ENCODE data around the gene PNRC2.

Gene PNRC2, protein sequence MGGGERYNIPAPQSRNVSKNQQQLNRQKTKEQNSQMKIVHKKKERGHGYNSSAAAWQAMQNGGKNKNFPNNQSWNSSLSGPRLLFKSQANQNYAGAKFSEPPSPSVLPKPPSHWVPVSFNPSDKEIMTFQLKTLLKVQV

DNA sequence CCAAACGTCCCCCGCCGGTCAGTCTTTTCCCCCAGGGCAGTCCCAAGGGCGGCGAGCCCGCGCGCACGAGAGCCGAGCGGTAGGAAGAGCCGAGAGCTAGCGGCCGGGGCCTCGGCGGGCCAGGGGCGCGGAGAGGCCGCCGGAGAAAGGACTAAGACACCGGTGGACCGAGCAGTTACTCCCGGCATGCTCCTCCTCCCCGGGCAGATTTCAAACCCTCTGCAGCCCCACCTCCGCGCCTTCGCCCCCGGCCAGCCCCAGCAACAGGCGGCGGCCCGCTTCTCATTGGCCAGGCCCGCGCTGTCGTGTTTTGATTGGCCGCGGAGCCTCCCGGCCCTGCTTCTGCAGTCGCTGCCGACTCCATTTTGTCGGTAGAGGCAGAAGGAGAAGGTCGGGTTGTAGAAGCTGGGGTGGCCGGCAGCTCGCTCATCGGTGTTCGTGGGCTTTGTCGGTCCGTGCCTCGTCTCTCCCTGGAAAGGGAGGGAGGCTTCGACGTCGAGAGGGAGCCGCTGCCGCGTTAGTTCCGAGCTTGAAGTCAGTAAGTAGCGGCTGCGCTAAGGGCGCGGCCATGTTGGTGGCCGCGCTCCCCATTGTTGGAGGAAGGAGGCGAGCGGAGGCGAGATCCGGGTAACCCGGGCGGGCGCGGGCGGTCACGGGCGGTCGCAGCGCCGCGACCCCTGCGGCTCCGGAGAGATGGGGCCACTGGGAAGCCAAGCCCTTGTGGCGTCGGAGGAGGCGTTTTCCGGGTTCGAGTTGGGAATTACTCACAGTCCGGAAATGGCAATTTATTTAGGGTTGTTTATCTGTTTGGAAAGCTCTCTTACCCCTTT, at the start of gene PNRC2:
Gene PNRC2 (plus strand): TSS at position 368 of the 830 bp plus-strand sequence. CDS start 1,630 bp downstream, outside the sequence.
- FAIRE-seq: peak; percentile 75

DNA sequence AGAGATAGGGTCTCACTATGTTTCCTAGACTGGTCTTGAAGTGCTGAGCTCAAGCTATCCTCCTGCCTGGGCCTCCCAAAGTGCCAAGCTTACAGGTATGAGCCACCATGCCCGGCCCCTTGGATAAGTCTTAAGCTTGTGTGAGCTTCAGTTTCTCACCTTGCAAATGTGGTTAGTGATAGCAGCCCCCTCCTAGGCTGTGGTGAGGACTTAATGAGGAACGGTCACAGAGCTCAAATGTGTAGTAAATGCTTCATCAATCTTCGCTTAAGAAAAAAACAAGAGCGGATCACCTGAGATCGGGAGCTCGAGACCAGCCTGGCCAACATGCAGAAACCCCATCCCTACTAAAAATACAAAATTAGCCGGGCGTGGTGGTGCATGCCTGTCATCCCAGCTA, 49.5 kb upstream of the PNRC2 start:
- FAIRE-seq: no peak

DNA sequence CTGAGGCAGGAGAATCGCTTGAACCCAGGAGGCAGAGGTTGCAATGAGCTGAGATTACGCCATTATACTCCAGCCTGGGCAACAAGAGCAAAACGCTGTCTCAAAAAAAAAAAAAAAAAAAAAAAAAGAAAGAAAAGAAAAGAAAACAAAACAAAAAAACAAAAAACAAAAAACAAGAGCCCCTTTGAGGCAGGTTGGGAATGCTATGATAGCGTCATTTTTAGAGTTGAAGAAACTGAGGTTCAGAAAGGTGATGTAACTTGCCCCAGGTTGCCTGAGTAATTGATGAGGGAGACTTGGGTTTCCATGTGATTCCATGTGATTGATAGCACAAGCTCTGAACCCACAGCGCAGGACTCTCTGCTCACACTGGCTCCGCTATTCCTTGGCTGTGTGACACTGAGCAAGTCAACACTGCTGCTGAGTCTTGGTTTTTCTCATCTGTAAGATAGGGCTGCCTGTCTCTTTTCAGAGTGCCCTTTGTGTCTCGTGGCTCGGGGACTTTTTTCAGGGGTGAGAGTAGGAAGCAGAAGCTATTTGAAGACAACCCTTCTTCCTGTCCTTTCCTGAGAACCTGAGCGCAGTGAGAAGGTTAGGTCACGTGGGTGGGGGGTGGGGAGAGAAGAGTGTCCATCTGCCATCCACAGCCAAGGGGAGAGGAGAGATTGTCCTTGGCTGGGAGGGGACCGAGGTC, 48.9 kb upstream of the PNRC2 start:
- no peak for FAIRE-seq

DNA sequence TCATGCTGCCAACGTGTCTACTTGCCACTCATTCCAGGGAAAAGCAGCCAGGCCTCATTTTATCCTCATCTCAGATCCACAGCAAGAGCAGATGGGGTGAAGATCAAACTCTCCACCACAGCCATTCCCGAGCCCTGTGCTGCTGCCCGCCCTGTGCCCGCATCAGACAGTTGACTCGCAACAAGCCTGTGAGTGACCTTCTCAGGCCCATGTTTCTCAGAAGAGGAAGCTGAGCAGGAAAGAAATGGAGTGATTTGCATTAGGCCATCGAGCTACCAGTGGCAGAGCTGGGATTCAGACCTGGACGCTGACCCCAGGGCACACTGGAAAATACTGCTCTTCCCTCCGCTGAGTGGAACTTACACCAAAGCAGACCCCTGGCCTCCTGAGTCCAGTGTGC, 47.7 kb upstream of the PNRC2 start:
- no peak for FAIRE-seq

DNA sequence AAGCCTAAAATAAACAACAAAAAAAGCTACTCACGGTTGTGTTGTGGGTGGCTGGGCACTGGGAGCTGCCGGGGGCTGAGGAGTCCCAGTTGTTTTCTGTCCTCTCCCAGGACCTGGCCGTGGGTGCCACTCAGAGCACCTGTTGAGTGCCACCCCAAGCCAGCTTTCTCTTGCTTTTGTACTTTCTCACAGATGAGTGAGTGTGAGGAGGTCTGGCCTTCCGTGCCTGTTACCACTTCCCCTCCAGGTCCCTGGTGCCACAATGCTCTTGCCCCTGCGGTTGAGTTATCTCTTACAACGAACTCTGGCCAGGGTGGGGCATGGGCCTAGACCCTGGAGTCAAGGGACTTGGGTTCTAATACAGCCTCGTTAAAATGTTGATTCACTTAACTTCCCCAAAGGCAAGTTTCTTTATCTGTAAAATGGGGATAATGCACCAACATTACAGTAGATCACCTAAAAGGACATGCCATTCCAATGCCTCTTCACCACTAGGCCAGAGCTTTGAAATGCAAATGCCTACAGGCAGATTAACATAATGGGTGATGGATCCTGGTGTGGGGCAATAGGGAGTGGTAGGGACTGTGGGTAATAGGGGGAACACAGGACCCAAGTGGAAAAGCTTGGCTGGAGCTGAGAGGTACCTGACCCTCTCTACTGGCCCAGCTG, 46.3 kb upstream of the PNRC2 start, which contains the start of gene CNR2:
Gene CNR2 (minus strand): TSS at position 151 of the 669 bp plus-strand sequence. CDS start 37,745 bp downstream, outside the sequence.
- FAIRE-seq: no peak

DNA sequence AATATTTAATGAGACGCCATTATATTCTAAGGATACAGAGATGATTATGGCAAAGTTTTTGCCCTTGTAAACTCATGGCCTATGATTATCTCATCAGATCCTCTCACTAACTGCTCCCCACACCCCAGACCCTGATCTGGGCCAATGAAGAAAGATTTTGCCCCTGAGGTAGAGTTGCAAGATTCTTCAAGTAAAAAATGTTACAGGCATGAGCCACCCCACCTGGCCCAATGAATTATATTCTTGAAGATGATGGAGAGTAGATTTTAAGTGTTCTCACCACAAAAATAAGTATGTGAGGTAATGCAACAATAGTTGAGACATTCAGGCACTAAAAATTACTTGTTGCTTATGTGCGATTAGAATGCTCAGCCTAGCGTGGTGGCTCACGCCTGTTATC, 44.7 kb upstream of the PNRC2 start:
- no peak for FAIRE-seq

DNA sequence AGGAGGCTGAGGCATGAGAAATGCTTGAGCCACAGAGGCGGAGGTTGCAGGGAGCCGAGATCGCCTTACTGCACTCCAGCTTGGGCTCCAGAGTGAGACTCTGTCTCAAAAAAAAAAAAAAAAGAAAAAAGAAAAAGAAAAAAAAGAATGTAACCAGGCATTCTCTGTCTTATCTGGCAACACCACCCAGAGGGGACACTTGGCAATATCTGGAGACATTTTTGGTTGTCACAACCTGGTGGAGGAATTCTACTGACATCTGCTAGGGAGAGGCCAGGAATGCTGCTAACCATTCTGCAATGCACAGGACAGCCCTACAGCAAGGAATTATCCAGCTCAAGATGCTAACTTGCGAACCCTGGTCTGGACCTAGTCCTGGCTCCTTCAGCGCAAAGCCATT, 44.2 kb upstream of the PNRC2 start:
- FAIRE-seq: no peak

DNA sequence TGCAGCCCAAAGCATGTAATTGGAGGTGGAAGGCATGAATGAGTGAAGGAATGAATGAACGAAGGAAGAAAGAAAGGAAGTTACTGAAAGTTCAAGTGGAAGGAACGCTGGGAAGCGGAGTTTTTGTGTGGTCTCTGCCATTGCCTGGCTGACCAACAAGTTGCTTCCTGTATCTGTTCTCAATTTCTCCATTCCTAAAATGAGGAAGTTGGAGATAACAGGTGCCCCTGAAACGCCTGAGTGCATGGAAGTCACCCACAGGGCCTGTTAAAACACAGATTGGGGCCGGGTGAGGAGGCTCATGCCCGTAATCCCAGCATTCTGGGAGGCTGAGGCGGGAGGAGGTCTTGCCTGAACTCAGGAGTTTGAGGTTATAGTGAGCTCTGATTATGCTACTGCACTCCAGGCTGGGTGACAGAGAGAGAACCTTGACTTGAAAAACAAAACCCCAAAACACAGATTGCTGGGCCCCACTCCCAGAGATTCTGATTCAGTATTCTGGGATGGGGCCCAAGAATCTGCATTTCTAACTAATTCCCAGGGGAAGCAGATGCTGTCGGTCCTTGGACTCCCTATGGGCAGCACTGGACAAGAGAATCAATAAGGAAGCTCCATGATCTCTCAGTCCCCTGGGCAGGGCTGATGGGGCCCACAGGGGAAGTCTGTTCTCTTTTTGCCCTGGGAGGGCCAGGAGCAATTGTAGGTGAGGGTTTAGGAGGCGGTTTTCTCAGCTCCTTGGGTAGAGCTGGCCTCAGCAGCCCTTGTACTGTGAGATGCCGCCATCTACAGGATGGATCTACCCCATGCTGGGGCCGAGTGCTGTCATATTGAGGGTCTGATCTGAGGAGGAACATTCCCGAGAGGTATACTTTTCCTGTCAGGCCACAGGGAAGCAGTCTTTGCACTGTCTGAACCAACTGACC, 43.2 kb upstream of the PNRC2 start:
- FAIRE-seq: no peak

DNA sequence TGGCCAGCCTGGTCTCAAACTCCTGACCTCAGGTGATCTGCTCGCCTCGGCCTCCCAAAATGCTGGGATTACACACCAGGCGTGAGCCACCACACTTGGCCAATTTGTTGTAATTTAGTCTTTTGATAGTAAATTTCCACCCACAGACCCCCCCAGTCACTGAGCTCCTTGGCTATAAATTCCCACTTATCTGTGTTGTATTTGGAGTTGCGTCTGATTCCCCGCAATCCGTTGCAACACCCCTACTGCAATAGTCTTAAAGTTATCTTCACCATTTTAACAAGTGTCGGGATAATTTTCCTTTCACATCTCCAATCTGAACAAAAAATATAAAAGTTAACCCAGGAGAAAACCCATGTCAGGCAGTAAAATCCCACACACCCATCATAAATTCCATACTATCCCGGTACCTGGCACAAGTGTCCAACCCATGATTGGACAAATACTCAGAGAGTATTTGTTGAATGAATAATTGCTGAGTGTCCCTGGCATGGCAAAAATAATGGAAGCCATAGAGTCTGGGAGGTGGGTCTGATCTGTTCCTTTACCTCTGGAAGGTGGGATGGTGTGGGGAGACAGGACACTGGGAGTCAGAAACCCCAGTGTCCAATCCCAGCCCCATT, 37.2 kb upstream of the PNRC2 start:
- no peak for FAIRE-seq

DNA sequence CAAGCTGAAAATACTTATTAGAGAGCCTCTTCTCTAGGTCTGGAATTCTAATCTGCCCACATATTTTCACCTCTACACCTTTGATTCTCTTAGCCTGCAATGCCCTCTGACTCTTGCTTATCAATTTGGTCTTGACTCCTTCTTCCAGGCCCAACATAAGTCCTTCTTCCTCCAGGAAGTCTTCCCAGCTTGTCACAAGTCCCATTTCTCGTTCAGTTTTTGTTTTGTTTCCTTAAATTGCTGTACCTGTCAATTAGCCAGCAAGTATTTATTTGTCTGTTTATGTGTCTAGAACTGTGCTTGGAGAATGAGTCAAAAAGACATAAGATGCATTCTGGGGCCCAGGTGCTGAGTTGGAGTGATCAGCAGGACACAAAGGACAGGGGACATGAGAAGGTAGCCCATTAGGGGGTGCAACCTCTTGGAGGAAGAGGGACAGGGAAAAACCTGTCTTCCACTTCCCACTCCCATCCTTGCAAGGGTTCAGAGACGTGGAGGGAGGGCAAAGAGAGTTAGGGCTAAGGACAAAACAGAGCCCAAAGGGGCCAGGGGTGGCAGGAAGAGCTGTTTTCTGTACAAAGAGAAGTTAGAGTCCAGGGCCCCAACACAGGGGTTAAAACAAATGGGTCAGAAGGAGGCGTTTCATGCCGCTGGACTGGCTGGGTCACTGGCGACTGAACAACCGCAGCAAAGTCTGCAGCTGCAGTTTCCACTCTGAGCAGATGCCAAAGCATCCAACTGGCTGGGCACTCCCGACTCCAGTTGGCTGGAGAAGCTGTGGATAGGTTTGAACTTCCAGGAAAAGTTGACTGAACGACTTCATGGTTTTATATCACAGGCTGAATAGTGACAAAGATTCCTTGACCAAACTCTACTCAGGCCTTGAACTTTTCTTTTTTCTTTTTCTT, 35.8 kb upstream of the PNRC2 start:
- FAIRE-seq: no peak

DNA sequence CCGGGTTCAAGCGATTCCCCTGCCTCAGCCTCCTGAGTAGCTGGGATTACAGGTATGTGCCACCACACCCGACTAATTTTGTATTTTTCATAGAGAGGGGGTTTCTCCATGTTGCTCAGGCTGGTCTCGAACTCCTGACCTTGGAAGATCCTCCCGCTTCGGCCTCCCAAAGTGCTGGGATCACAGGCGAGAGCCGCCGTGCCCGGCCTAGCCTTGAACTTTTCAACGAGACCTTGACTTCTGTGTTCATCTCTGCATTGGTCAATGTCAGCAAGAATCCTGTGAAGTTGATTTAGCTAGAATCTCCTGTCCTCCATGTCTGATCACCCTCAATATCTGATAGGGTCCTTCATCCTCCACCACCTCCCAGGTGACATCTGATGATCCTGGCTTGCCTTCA, 35.0 kb upstream of the PNRC2 start:
- FAIRE-seq: no peak

DNA sequence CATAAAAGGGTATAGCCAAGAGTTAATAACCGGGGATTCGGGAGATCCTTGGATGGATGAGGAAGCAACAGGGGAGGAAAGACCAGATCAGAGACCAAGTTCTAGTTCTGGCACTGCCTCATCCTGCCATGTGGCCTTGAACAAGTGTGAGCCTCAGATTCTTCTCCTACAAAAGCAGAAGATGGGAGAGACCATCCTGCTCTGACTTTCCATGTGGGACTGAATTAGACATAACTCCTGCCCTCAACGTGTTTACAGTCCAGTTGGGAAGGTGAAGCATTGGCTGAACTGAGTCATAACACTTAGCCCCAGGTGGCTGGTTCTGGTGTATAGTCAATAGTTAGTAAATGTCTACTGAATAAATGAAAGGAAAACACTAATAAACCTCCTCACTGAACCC, 34.3 kb upstream of the PNRC2 start:
- no peak for FAIRE-seq

DNA sequence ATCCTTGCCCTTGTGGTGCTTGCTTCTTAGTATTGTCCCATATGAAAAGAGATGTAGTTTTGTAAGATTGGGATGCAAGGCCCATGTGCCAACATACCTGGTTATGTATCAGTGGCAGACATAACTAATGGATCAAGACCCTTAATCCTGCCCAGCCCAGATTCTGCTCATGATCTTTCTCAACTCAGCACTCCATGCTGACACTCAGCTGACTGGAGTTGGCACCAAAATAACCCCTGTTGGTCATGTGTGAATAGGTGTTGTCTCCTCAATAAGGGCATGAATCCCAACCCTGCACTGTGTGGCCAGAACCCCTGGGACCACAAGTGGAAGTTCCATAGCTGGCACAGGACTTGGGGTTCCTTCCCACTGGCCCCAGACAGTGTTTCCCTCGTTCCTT, 32.5 kb upstream of the PNRC2 start:
- FAIRE-seq: no peak

DNA sequence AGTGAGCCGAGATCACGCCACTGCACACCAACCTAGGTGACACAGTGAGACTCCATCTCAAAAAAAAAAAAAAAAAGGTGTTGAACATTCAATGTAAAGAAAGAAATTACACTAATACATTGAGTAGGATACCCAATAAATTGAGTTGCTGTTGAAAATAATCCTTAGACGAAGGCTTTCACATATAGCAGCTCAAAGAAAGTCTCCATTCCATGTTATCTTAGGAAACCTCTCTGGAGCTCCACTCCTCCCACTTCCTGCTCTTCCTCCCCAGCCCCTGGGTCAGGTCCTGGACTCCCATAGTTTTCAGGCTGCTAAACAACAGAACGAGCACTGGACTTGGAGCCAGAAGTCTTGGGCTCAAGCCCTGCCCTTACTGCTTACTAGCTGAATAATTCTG, 30.8 kb upstream of the PNRC2 start:
- no peak for FAIRE-seq

DNA sequence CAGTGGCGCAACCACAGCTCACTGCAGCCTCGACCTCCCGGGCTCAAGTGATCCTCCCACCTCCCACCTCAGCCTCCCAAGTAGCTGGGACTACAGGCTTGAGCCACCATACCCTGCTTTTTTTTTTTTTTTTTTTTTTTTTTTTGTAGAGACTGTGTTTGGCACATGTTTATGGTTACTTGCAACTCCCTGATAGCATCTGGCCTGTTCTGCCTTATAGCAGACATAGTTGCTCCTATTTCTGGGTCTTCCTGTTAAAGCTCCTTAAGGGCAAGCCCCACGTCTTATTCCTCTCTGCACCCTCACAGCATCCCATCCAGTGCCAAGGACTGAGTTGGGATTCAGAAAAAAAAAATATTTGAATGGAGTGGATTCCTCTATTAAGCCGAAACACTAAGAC, 29.4 kb upstream of the PNRC2 start:
- no peak for FAIRE-seq

DNA sequence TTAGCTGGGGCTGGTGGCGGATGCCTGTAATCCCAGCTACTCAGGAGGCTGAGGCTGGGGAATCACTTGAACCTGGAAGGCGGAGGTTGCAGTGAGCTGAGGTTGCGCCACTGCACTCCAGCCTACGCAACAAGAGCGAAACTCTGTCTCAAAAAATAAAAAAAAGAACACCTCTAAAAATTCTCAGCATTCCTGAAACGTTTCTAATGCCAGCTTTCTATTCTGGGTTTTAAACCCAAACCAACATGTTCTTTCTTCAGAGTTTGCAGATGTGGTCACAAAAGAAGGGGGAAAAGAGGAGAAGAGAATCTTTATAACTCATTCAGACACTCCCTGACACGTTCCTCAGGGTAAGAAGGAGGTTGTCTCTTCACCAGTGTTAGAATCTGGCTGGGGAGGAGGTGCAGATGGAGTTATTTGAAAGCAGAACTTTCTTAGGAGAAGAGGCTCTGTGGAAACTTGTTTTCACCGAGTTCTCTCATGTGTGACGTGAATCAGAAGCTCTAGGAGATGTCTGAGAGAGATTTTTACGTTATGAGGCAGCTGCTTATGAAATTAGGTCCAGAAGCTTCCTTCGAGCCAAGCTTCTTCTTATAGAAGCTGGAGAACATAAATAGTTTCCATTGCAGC, 28.7 kb upstream of the PNRC2 start:
- no peak for FAIRE-seq

DNA sequence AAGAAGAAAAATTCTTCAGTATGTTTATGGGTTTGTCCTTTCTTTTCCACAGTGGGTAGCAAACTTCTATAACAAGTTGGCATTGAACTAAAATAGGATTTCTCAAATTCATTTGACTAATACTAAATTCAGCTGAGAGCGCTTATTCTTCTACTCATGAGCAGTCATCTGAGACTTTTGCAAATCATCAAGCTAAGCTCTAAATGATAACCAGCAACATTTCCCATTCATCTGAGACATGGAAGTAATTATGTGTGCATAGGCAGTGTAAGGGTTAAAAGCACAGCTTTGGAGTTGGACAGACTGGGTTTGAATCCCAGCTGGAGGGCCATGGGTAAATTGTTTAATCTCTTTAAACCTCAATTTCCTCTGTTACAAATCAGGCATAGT, 28.1 kb upstream of the PNRC2 start:
- no peak for FAIRE-seq

DNA sequence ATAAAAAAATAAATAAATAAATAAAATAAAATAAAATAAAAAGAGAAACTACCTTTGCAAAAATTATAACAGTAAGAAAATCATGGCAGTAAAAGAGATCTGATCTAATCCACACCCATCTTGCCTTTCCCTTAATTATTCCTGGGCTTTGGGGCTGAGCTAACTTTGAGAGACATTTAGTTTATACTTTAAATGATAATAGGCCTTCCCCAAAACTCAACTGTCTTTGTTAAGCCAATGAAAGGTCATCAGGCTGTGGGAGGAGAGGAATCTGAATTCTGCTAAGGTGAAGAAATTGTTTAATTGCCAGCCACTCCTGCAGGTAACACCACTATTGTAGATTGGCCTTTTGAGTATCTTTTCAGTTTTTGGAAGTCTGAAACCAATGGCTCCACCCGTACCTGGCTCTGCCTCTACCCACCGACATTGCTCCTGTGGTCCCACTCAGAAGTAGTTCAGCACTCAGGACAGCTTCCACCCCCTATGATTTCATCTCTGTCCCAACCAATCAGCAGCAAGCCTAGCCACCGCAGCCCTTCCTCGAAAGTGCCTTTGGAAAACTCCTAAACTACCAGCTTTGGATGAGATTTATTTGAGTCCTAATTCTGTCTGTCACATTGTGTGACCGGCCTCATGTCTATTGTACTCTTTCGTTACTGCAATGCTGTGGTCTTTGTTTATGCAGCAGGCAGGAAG, 23.0 kb upstream of the PNRC2 start:
- FAIRE-seq: no peak

DNA sequence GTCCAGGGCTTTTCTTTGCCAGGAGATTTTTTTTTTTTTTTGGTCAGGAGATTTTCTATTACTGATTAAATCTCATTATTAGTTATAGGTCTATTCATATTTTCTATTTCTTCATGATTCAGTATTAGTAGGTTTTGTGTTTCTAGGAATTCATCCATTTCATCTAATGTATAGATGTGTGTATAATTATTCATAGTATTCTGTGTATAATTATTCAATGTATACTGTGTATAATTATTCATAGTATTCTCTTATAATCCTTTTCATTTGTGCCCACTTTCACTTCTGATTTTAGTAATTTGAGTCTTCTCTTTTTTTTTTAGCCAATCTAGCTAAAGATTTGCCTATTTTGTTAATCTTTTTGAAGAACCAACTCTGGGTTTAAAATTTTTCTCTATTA, 12.3 kb upstream of the PNRC2 start:
- no peak for FAIRE-seq

DNA sequence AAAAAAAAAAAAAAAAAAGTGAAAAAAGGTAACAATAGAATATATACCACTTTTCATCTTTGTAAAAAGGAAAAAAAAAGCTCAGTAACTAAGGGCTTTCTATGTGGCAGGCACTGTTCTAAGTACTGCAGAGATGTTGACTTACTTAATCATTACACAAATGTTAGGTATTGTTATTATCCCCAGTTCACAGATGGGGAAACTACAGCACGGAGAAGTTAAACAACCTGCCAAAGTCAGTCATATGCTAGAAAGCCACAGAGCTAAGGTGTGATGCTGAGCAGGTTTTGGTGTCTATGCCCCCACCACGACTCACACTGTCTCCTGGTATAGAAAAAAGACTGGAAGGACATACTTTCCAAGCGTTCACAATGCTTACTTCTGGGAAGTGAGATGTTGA, 6.6 kb upstream of the PNRC2 start:
- no peak for FAIRE-seq

Measured in TTC549 (cell line).